IPS-18c (cell line): ENCODE results near the gene FZD2.

Experiments used
- H3K4me3 ChIP-seq: 2 replicates; pipeline ENCODE4 v1.7.0; 2013; ENCODE audit warnings: low read depth, mild to moderate bottlenecking, low read length, moderate library complexity; ENCODE audit not compliant: insufficient read depth
- H3K9me3 ChIP-seq: one replicate; pipeline ENCODE4 v1.6.1; 2013; ENCODE audit warnings: mild to moderate bottlenecking, low read length, moderate library complexity; ENCODE audit not compliant: control insufficient read depth, insufficient read depth

The FZD2 gene

GRCh38 chr17:44593156-44593555 is 35.9 kb downstream of the FZD2 start:
- Histone ChIP-seq H3K9me3 (no peaks in the 10 kb centered on the region), H3K4me3 (no peak overlapping the region)

GRCh38 chr17:44595216-44595775 is 38.0 kb downstream of the FZD2 start:
- no peak overlapping the region for H3K4me3 ChIP-seq

GRCh38 chr17:44598329-44598728 is 41.0 kb downstream of the FZD2 start:
- Histone ChIP-seq H3K9me3 (peaks cover 2% of the 10 kb centered on the region), H3K4me3 (no peak overlapping the region)

More at GRCh38 chr17:44595216-44595775, 38.0 kb downstream of the FZD2 start:
- H3K9me3 ChIP-seq = peaks cover 2% of the 10 kb centered on the region

DNA sequence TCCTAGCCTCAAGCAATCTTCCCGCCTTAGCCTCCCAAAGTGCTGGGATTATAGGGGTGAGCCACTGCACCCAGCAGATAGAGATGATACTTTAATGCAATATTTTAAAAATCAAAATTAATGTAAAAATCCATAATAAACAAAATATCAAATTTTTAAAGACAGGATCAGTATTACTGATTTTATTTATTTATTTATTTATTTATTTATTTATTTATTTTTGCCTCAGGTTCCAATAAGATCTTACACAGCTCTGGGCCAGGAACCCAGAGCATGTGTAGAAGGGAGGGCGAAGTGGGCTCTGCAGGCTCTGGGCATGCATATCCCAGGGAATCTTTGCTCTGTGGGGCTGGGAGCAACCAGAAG is 41.6 kb downstream of the FZD2 start:
- Histone ChIP-seq H3K9me3 (peaks cover 2% of the 10 kb centered on the region), H3K4me3 (no peak overlapping the region)

DNA sequence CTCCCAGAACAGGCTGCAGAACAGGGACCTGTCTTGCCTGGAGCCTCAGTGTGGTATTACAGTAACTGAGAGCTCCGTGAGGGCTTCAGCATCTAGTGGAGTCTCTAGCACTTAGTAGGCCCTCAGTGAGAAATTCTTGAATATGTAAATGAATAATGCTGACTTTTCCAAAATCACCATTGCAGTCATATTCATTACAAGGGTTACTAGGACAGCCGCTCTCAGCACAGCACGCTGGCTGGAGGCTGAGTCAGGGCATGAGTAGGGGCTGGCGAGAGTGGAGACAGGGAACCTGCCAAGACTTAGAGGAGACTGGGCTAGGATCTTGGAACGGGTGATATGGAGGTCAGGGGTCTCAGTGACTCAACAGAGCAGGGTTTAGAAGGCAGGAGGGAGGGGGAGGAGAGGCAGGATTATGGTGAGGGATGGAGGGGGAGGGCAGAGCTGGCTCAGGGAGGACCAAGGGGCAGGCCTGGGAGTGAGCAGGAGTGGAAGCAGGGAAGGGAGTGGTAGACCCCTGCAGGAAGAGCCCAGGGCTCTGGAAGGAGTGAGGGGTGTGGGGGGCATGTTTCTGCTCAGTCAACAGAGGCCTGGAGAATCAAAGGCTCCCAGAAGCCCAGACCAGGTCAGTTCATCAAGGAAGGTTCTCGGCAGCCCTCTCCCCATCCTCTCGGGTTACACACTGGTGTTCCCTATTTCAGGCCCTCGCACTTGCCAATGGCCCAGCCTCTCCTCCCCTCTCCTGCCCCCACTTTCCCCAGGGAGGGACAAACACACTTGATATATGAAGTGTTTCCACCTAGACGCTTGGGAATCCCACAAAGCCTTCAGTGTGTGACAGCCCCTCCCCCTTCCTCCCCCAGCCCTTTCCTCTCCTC is 42.3 kb downstream of the FZD2 start:
- H3K9me3 ChIP-seq = peaks cover 2% of the 10 kb centered on the region
- no peak overlapping the region for H3K4me3 ChIP-seq

- Histone ChIP-seq H3K4me3 (no peak overlapping the region), H3K9me3 (peaks cover 3% of the 10 kb centered on the region)
Observed at GRCh38 chr17:44601539-44601938, 44.3 kb downstream of the FZD2 start.

DNA sequence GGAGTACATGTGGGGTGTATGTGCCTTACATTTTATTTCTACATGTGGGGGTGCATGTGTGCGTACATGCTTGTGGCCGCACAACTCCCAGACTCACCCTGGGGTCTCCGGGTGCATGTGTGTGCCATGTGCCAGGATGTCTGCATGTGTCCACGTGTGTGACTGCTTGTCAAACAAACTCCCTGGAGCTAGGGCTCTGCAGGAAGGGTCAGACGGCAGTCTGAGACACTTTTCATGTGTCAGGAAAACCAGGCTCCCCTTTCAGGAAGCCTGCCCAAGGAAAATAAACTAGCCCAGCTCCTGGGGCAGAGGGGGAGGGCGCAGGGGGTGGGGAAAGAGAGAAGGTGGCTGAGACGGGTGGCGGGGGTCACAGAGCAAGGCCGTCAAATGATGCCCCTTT is 44.7 kb downstream of the FZD2 start:
- Histone ChIP-seq H3K9me3 (peaks cover 4% of the 10 kb centered on the region), H3K4me3 (no peak overlapping the region)

- peaks cover 4% of the 10 kb centered on the region for H3K9me3 ChIP-seq
- H3K4me3 ChIP-seq = no peak overlapping the region
Observed at GRCh38 chr17:44602390-44602789, 45.1 kb downstream of the FZD2 start.

DNA sequence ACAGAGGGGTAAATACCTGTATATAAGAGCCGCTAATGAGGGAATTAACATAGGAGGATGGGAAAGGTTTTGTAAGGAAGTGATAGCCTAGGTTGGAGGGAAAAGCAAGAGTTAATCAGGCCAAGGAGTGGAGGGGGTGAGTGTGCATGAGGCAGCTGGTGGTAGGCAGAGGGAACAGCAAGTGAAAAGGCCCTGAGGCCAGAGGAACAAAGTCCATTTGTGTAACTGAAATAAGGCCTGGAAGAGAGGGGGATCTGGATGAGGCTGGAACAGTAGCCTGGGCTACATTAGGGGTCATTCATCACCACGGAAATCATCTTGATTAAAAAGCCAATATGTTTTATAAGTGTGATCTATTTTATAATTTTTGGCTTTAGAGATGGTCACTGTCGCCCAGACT is 45.7 kb downstream of the FZD2 start:
- no peak overlapping the region for H3K4me3 ChIP-seq

GRCh38 chr17:44604116-44604761 is 47.0 kb downstream of the FZD2 start:
- Histone ChIP-seq H3K9me3 (peaks cover 4% of the 10 kb centered on the region), H3K4me3 (no peak overlapping the region)

More for the DNA sequence above, 45.7 kb downstream of the FZD2 start:
- peaks cover 4% of the 10 kb centered on the region for H3K9me3 ChIP-seq

GRCh38 chr17:44604768-44605485 is 47.6 kb downstream of the FZD2 start:
- H3K9me3 ChIP-seq = peaks cover 4% of the 10 kb centered on the region
- no peak overlapping the region for H3K4me3 ChIP-seq

- H3K9me3 ChIP-seq = peaks cover 2% of the 10 kb centered on the region
- no peak overlapping the region for H3K4me3 ChIP-seq
Observed at GRCh38 chr17:44606658-44607057, 49.4 kb downstream of the FZD2 start.

- Histone ChIP-seq H3K9me3 (peaks cover 2% of the 10 kb centered on the region), H3K4me3 (no peak overlapping the region)
Observed at GRCh38 chr17:44607836-44608690, 50.8 kb downstream of the FZD2 start.

DNA sequence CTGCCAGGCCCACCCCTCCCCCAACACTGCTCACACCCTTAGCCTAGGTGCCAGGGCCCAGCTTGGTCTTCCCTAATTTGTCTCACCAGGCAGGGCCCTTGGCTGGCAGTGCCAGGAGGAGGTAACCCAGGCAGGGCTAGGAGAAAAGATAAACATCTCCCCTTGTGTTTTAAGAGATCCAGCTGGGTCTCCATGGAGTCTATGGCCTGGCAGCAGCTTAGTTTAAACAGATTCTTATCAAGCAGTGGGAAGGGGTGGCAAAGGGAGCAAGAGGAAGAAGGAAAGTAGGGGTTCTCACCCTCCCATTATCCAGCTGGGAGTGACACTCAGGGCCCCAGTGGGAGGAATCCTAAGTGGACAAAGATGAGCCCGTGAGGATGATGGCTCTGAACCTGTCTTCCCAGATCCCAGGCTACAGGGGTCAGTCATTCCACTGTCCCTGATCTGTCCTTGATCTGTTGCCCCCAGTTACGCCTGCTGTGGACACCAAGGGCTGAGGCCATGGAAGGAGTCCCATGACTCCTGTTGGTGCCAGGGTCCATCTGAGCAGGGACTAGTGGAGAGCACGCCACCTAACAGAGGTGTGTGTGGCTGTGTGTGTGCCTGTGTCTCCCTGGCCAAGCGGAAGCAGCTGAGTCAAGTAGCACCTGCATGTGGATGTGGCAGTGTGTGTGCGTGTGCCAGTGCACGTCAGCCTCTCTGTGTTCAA is 51.6 kb downstream of the FZD2 start:
- no peak overlapping the region for H3K4me3 ChIP-seq
- H3K9me3 ChIP-seq = peaks cover 2% of the 10 kb centered on the region

- no peak overlapping the region for H3K4me3 ChIP-seq
Observed at GRCh38 chr17:44610331-44610730, 53.0 kb downstream of the FZD2 start.

More at GRCh38 chr17:44610331-44610730, 53.0 kb downstream of the FZD2 start:
- H3K9me3 ChIP-seq = peaks cover 2% of the 10 kb centered on the region
